GM12878 (cell line): ENCODE results near the gene ZACN. TPM values are rescaled to one million over a fixed set of nuclear protein-coding genes. Genes with fewer than 3 reads are reported as not detected.

Experiments used
- ATAC-seq: fragments of 200-7000 bp; cut with Tn5 transposase; 3 replicates; pipeline ENCODE4 v1.9.1; 2020; ENCODE audit warnings: mild to moderate bottlenecking, moderate library complexity
- BruUV-seq: library from RNA; stranded (reverse); fragments of 400-500 nt; replicated peaks from 2 replicates; lab custom pipeline; 2021; lab: Mats Ljungman, UMichigan
- CTCF ChIA-PET: fragments of 300-600 bp; sonication (Branson Sonifier 250); formaldehyde crosslinking; extraction: SDS; loops from one replicate; lab custom pipeline; 2021; ENCODE audit warnings: inconsistent platforms; lab: Yijun Ruan, JAX
- POLR2A ChIA-PET: fragments of 350-600 bp; formaldehyde crosslinking; extraction: SDS; loops from one replicate; lab custom pipeline; 2021; ENCODE audit warnings: inconsistent platforms; lab: Charles Lee
- RAD21 ChIA-PET: fragments of 300-600 bp; sonication (Branson Sonifier 250); formaldehyde crosslinking; loops from one replicate; lab custom pipeline; 2023; ENCODE audit warnings: antibody characterized with exemption; ENCODE audit not compliant: unreplicated experiment; lab: Charles Lee
- SMC1A ChIA-PET: fragments of 300-600 bp; sonication (Branson Sonifier 250); formaldehyde crosslinking; loops from one replicate; lab custom pipeline; 2023; ENCODE audit not compliant: unreplicated experiment, uncharacterized antibody; lab: Charles Lee
- DNase-seq: peaks from one replicate; pipeline ENCODE4 v3.0.0-alpha.2; 2011; ENCODE audit warnings: low read depth, low spot score
- FAIRE-seq: peaks from 3 replicates; lab custom pipeline; 2011; peaks lifted over from hg19 to GRCh38; lab: Jason Lieb, UNC
- H2AFZ ChIP-seq: 2 replicates; pipeline ENCODE4 v1.6.0; 2011; ENCODE audit warnings: low read depth, low read length, control low read depth; ENCODE audit not compliant: control insufficient read depth
- H3K27ac ChIP-seq: 2 replicates; pipeline ENCODE4 v1.5.1; 2011; ENCODE audit warnings: control low read depth; ENCODE audit not compliant: control insufficient read depth, insufficient read depth
- H3K27me3 ChIP-seq, 2 experiments: replicated peaks in 1 of 2; 2 replicates each; pipeline versions ENCODE4 v1.6.0 to v1.6.1; 2011; ENCODE audit warnings: low read length in 1 of 2; ENCODE audit not compliant: control insufficient read depth in 2 of 2, insufficient read depth in 2 of 2
- H3K36me3 ChIP-seq, 2 experiments: 2 replicates each; pipeline ENCODE4 v1.5.1; 2011; ENCODE audit warnings: low read length in 1 of 2; ENCODE audit not compliant: control insufficient read depth in 2 of 2, insufficient read depth in 2 of 2
- H3K4me1 ChIP-seq: 2 replicates; pipeline ENCODE4 v1.6.1; 2011; ENCODE audit warnings: mild to moderate bottlenecking, low read length, moderate library complexity, mixed read lengths; ENCODE audit not compliant: control insufficient read depth, insufficient read depth
- H3K4me2 ChIP-seq: 2 replicates; pipeline ENCODE4 v1.6.0; 2011; ENCODE audit warnings: control low read depth; ENCODE audit not compliant: control insufficient read depth, insufficient read depth
- H3K4me3 ChIP-seq: fragments of 200-600 bp; sonication (generic); 2 replicates; pipeline ENCODE4 v1.5.1; 2016
- H3K79me2 ChIP-seq: 2 replicates; pipeline ENCODE4 v1.6.0; 2011; ENCODE audit warnings: low read length; ENCODE audit not compliant: control insufficient read depth, insufficient read depth
- H3K9ac ChIP-seq: 2 replicates; pipeline ENCODE4 v1.8.0; 2011; ENCODE audit warnings: low read length, control low read depth, mixed read lengths; ENCODE audit not compliant: control insufficient read depth, insufficient read depth
- H3K9me3 ChIP-seq: replicated peaks from 3 replicates; pipeline ENCODE4 v1.5.1; 2011; ENCODE audit warnings: mild to moderate bottlenecking, low read length; ENCODE audit not compliant: control insufficient read depth, insufficient read depth
- H4K20me1 ChIP-seq: 2 replicates; pipeline ENCODE4 v1.6.0; 2011; ENCODE audit not compliant: control insufficient read depth, insufficient read depth
- BACH1 ChIP-seq: fragments of 450-650 bp; IDR thresholded peaks from 2 replicates; pipeline ENCODE4 v1.6.1; 2017; ENCODE audit warnings: mild to moderate bottlenecking, borderline replicate concordance
- BCL3 ChIP-seq: IDR thresholded peaks from 2 replicates; pipeline ENCODE4 v1.6.1; 2011; ENCODE audit warnings: borderline replicate concordance, low read depth, mild to moderate bottlenecking, moderate library complexity, low read length; ENCODE audit not compliant: insufficient read depth, poor library complexity, severe bottlenecking
- GATAD2B ChIP-seq: fragments of 450-650 bp; conservative IDR thresholded peaks from 2 replicates; pipeline ENCODE4 v1.6.1; 2017; ENCODE audit warnings: low read depth, mild to moderate bottlenecking, moderate library complexity
- KAT2A ChIP-seq: conservative IDR thresholded peaks from 2 replicates; pipeline ENCODE4 v1.6.1; 2011; ENCODE audit warnings: low read depth, low read length; ENCODE audit not compliant: control insufficient read depth
- LARP7 ChIP-seq: fragments of 450-650 bp; IDR thresholded peaks from 2 replicates; pipeline ENCODE4 v1.6.1; 2017; ENCODE audit warnings: mild to moderate bottlenecking
- SUZ12 ChIP-seq: fragments of 200-600 bp; sonication (generic); IDR thresholded peaks from one replicate; pipeline ENCODE4 v1.6.1; 2018; ENCODE audit warnings: antibody characterized with exemption, mild to moderate bottlenecking; ENCODE audit not compliant: unreplicated experiment
- WGBS: methylation state at CpG from one replicate; pipeline ENCODE4 v1.1.6; 2016; ENCODE audit warnings: low lambda C conversion rate; ENCODE audit not compliant: insufficient replicate concordance, insufficient coverage; ENCODE audit errors: missing lambda C conversion rate; 5-methylcytosine and 5-hydroxymethylcytosine counted together
- in situ Hi-C: fragments of 300-500 bp; cut with MboI; formaldehyde crosslinking; loops from 9 replicates; pipeline ENCODE4 v1.14.3; 2018; ENCODE audit warnings: mixed read lengths
- intact Hi-C: fragments of 100-400 bp; cut with micrococcal nuclease; formaldehyde crosslinking; loops from one replicate; pipeline ENCODE4 v1.14.2; 2022; ENCODE audit not compliant: unreplicated experiment
- polyA plus RNA-seq, 11 experiments: library from polyadenylated mRNA; depleted of rRNA in 4 of 11; unstranded in 6 of 11; stranded (reverse) in 5 of 11; fragments of >200 nt; fragmentation: Nextera tagmentation in 4 of 11; fragmentation: Illumina TruSeq in 1 of 11; extraction: Ambion mirVana in 4 of 11; extraction: Trizol in 1 of 11; gene quantifications; 1 replicate in 1 of 11; 2 replicates in 10 of 11; pipeline versions ENCODE4 v1.2.1 to v1.2.3, GENCODE V29; 2011 to 2016; ENCODE audit warnings: inconsistent platforms in 2 of 11, missing spikeins in 2 of 11, low read depth in 1 of 11
- total RNA-seq, 4 experiments: library from RNA; depleted of rRNA in 3 of 4; stranded (reverse); fragments of >200 nt in 3 of 4; fragmentation: Illumina TruSeq in 1 of 4; extraction: Trizol in 1 of 4; gene quantifications; 2 replicates each; pipeline versions ENCODE4 v1.2.1 to v1.2.3, GENCODE V29; 2013 to 2021
- TF ChIP-seq, protein P1 (sequence below): IDR thresholded peaks from 2 replicates; pipeline ENCODE4 v1.6.1; 2012; ENCODE audit warnings: improper control_type of control experiment, low read depth, low read length; ENCODE audit not compliant: insufficient replicate concordance

ZACN gene
- total and polyA plus RNA-seq, 10 of the 15 experiments (the other 5 are each of a cell fraction or from before 2014, with no cell fraction given): 0.06 to 11.3 (median 0.47) TPM; not detected in 2

GRCh38 chr17:76092526-76093413 is 13.8 kb downstream of the ZACN start:
- Histone ChIP-seq H3K27me3 (no peaks in the 10 kb centered on the region), H3K79me2 (no peaks in the 10 kb centered on the region), H3K4me1 (no peaks in the 10 kb centered on the region), H3K4me3 (no peak overlapping the region), H3K9ac (no peak overlapping the region), H3K27ac (no peak overlapping the region), H4K20me1 (no peaks in the 10 kb centered on the region), H3K9me3 (no peaks in the 10 kb centered on the region), H2AFZ (no peak overlapping the region), H3K36me3 (peaks cover 11 to 26% of the 10 kb centered on the region in 2 experiments; a peak in 3 of 4 replicates), H3K4me2 (no peak overlapping the region)
- ChIA-PET RAD21 (no interaction called here), POLR2A (interaction anchor here (0.6 kb wide), 1 partner anchor 17 kb away, joined by 3 read pairs; no protein-coding TSS in a partner anchor), CTCF (no interaction called here), SMC1A (no interaction called here)
- no TSS peak for BruUV-seq
- DNase-seq (no peak), FAIRE-seq (no peak), ATAC-seq (no peak)
- TF ChIP-seq GATAD2B: no peak
- TF ChIP-seq SUZ12: no peak
- peak; percentile 18 for TF ChIP-seq BCL3
- TF ChIP-seq LARP7: no peak
- TF ChIP-seq KAT2A: no peak
- TF ChIP-seq, protein P1, sequence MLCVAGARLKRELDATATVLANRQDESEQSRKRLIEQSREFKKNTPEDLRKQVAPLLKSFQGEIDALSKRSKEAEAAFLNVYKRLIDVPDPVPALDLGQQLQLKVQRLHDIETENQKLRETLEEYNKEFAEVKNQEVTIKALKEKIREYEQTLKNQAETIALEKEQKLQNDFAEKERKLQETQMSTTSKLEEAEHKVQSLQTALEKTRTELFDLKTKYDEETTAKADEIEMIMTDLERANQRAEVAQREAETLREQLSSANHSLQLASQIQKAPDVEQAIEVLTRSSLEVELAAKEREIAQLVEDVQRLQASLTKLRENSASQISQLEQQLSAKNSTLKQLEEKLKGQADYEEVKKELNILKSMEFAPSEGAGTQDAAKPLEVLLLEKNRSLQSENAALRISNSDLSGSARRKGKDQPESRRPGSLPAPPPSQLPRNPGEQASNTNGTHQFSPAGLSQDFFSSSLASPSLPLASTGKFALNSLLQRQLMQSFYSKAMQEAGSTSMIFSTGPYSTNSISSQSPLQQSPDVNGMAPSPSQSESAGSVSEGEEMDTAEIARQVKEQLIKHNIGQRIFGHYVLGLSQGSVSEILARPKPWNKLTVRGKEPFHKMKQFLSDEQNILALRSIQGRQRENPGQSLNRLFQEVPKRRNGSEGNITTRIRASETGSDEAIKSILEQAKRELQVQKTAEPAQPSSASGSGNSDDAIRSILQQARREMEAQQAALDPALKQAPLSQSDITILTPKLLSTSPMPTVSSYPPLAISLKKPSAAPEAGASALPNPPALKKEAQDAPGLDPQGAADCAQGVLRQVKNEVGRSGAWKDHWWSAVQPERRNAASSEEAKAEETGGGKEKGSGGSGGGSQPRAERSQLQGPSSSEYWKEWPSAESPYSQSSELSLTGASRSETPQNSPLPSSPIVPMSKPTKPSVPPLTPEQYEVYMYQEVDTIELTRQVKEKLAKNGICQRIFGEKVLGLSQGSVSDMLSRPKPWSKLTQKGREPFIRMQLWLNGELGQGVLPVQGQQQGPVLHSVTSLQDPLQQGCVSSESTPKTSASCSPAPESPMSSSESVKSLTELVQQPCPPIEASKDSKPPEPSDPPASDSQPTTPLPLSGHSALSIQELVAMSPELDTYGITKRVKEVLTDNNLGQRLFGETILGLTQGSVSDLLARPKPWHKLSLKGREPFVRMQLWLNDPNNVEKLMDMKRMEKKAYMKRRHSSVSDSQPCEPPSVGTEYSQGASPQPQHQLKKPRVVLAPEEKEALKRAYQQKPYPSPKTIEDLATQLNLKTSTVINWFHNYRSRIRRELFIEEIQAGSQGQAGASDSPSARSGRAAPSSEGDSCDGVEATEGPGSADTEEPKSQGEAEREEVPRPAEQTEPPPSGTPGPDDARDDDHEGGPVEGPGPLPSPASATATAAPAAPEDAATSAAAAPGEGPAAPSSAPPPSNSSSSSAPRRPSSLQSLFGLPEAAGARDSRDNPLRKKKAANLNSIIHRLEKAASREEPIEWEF: no peak
- TF ChIP-seq BACH1: no peak
- intact Hi-C loops (no loop called here), in situ Hi-C loops (no loop called here)
- 83% methylated on average over 20 of the region's 20 CpGs for WGBS
